ENCODE measurements around the gene TSC22D4. TPM values are rescaled to one million over a fixed set of nuclear protein-coding genes. Genes with fewer than 3 reads are reported as not detected.

Gene TSC22D4
- total RNA-seq, 1 experiment from 2014 or later, result 68.8 TPM

DNA sequence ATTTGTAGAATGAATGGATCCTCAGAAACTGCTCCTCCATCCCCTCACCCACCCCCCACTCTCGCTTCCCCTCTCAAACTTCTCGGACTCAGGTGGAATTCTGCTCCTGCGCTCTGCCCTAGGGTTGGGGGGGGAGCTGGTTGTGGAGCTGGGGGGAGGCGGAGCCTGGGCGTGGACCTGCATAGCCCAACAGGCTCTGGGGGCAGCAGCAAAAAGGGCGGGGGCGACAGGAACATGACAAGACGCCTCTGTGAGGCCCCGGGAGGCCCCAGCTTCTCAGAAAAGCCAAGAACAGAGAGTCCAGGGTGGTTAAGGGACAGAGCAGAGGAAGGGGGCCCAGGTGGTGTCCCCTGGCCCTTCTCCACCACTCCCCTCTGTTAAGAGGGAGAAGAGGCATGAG lies 3.5 kb downstream of the TSC22D4 start:
- CTCF ChIA-PET, result interaction anchor here (0.6 kb wide), 1 partner anchor 44 kb away, joined by 9 read pairs; no protein-coding TSS in a partner anchor
- TF ChIP-seq EZH2 (IDR thresholded peaks at IDR 0.05; ENCODE audit: low read depth), result no peak
- TF ChIP-seq, protein P1, sequence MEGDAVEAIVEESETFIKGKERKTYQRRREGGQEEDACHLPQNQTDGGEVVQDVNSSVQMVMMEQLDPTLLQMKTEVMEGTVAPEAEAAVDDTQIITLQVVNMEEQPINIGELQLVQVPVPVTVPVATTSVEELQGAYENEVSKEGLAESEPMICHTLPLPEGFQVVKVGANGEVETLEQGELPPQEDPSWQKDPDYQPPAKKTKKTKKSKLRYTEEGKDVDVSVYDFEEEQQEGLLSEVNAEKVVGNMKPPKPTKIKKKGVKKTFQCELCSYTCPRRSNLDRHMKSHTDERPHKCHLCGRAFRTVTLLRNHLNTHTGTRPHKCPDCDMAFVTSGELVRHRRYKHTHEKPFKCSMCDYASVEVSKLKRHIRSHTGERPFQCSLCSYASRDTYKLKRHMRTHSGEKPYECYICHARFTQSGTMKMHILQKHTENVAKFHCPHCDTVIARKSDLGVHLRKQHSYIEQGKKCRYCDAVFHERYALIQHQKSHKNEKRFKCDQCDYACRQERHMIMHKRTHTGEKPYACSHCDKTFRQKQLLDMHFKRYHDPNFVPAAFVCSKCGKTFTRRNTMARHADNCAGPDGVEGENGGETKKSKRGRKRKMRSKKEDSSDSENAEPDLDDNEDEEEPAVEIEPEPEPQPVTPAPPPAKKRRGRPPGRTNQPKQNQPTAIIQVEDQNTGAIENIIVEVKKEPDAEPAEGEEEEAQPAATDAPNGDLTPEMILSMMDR (conservative IDR thresholded peaks at IDR 0.05), result no peak
- H3K79me2 ChIP-seq (ENCODE audit: low read depth), result peaks cover 28% of the 10 kb centered on the region
- H3K36me3 ChIP-seq (ENCODE audit: low read depth), result no peaks in the 10 kb centered on the region
- no peak overlapping the region for H2AFZ ChIP-seq
- no peaks in the 10 kb centered on the region for H3K27me3 ChIP-seq (ENCODE audit: insufficient read depth, low read depth)
- POLR2A ChIA-PET (ENCODE audit: unreplicated experiment), result no interaction called here
- H3K9me3 ChIP-seq (ENCODE audit: insufficient read depth, low read depth), result no peaks in the 10 kb centered on the region
- DNase-seq, result no peak
- H3K4me1 ChIP-seq (replicated peaks; ENCODE audit: insufficient read depth), result peaks cover 12% of the 10 kb centered on the region
- no peak overlapping the region for H3K4me3 ChIP-seq
- BruUV-seq (replicated peaks), result no TSS peak
- H3K9me2 ChIP-seq (ENCODE audit: insufficient read depth), result no peaks in the 10 kb centered on the region
- H3F3A ChIP-seq (ENCODE audit: insufficient read depth, low read depth), result peaks cover 5% of the 10 kb centered on the region; the same call in 1 of the 2 replicates
- peaks cover 4% of the 10 kb centered on the region; the same call in 1 of the 2 replicates for H4K20me1 ChIP-seq (ENCODE audit: insufficient read depth)
- no peak overlapping the region for H3K4me2 ChIP-seq
- no peak overlapping the region for H3K27ac ChIP-seq
- intact Hi-C loops (cut with micrococcal nuclease; ENCODE audit: unreplicated experiment), result no loop called here

DNA sequence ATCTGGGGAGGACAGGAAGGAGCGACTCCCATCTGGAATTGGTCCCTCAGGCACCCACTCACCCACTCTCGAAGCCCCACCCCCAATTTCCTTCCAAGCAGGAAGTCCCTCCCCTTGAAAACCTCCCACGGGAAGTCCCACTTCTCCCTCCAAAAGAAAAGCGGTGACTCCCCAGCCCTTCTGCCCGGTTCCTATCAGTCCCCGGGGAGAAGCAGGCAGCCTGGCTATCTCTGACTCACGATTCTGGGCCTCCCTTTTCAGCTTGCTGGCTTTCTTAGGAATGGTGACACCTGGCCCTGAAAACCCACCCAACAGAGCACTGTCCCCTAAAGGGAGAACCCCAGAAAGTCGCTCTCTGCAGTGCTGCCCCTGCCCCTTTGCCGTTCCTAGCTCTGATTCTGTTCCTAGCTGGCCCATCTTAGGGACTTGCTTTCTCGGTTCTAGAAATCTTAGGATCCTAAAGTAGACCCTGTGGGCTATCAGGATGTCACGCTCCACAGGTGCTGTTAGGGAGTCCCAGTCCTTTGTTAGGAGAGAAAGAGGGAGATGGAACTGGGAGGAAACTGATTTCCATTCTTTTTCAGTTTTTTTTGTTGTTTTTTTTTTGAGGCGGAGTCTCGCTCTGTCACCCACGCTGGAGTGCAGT lies 6.0 kb downstream of the TSC22D4 start:
- POLR2A ChIA-PET (ENCODE audit: unreplicated experiment), result no interaction called here
- Histone ChIP-seq H3K79me2 (ENCODE audit: low read depth) (peaks cover 18% of the 10 kb centered on the region), H3K9me3 (ENCODE audit: insufficient read depth, low read depth) (no peaks in the 10 kb centered on the region), H3K27me3 (ENCODE audit: insufficient read depth, low read depth) (no peaks in the 10 kb centered on the region), H3K36me3 (ENCODE audit: low read depth) (no peaks in the 10 kb centered on the region), H3K4me2 (no peak overlapping the region), H2AFZ (no peak overlapping the region), H4K20me1 (ENCODE audit: insufficient read depth) (peaks cover 4% of the 10 kb centered on the region; the same call in 1 of the 2 replicates), H3K9me2 (ENCODE audit: insufficient read depth) (no peaks in the 10 kb centered on the region), H3F3A (ENCODE audit: insufficient read depth, low read depth) (peaks cover 14% of the 10 kb centered on the region; the same call in 1 of the 2 replicates), H3K4me1 (replicated peaks; ENCODE audit: insufficient read depth) (peaks cover 8% of the 10 kb centered on the region), H3K27ac (no peak overlapping the region), H3K4me3 (no peak overlapping the region)
- intact Hi-C loops (cut with micrococcal nuclease; ENCODE audit: unreplicated experiment), result no loop called here
- TF ChIP-seq, protein P1 (conservative IDR thresholded peaks at IDR 0.05), result no peak
- no peak for TF ChIP-seq EZH2 (IDR thresholded peaks at IDR 0.05; ENCODE audit: low read depth)
- BruUV-seq (replicated peaks), result no TSS peak
- CTCF ChIA-PET, result no interaction called here
- DNase-seq, result no peak

DNA sequence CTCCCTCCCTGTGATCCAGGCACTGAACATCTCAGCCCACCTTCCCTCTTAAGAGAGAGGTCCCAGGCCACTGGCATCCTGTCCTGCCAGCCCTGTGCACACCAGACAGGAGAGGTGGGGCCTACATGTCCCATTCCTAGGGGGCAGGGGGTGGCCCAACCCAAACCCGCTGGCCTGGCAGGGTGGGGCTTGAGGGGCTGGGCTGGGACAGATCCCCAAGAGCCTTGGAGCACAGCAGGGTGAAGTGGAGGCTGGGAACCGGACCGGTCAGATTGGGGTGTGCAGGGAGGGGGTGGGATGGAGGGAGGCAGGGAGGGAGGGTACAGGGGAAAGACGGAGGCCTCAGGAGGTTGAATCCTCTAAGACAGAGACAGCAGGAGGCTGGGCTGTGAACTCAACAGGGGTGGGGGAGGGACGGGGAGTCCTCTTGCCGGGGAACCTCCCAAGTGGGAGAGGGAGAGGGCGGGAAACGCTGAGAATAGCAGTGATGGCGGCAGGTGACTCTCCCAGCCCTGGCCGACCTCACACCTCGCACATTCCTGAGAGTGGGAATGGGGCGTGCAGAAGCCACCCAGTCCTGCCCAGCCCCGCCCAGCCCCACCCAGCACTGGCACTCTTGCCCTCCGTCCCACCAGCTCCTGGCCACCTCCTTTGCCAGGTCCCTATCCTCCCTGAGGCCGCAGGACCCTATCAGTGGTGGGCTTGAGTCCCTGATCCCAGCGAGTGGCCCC lies 6.7 kb downstream of the TSC22D4 start:
- H3K4me2 ChIP-seq, result no peak overlapping the region
- CTCF ChIA-PET, result no interaction called here
- H3K4me1 ChIP-seq (replicated peaks; ENCODE audit: insufficient read depth), result peaks cover 2% of the 10 kb centered on the region
- TF ChIP-seq, protein P1 (conservative IDR thresholded peaks at IDR 0.05), result no peak
- TF ChIP-seq EZH2 (IDR thresholded peaks at IDR 0.05; ENCODE audit: low read depth), result no peak
- H4K20me1 ChIP-seq (ENCODE audit: insufficient read depth), result peaks cover 4% of the 10 kb centered on the region; the same call in 1 of the 2 replicates
- BruUV-seq (replicated peaks), result no TSS peak
- H3F3A ChIP-seq (ENCODE audit: insufficient read depth, low read depth), result peaks cover 14% of the 10 kb centered on the region; the same call in 1 of the 2 replicates
- POLR2A ChIA-PET (ENCODE audit: unreplicated experiment), result no interaction called here
- intact Hi-C loops (cut with micrococcal nuclease; ENCODE audit: unreplicated experiment), result no loop called here
- H3K36me3 ChIP-seq (ENCODE audit: low read depth), result no peaks in the 10 kb centered on the region
- H3K4me3 ChIP-seq, result no peak overlapping the region
- H3K9me3 ChIP-seq (ENCODE audit: insufficient read depth, low read depth), result no peaks in the 10 kb centered on the region
- no peak for DNase-seq
- H3K27me3 ChIP-seq (ENCODE audit: insufficient read depth, low read depth), result no peaks in the 10 kb centered on the region
- H2AFZ ChIP-seq, result no peak overlapping the region
- H3K9me2 ChIP-seq (ENCODE audit: insufficient read depth), result no peaks in the 10 kb centered on the region
- H3K27ac ChIP-seq, result no peak overlapping the region
- peaks cover 11% of the 10 kb centered on the region for H3K79me2 ChIP-seq (ENCODE audit: low read depth)
